Measurements from ENCODE around the gene KRT38.

GRCh38 chr17:41464173-41464572, 23.4 kb upstream of the KRT38 start:
- no peak for TF ChIP-seq CTCF (IDR thresholded peaks at IDR 0.05)
- TF ChIP-seq POLR2A (IDR thresholded peaks at IDR 0.05), result no peak

Measured in ovary (tissue), 3 donors.